ENCODE results near the gene ADGRF5. TPM values are rescaled to one million over a fixed set of nuclear protein-coding genes. Genes with fewer than 3 reads are reported as not detected.

The ADGRF5 gene
- total and polyA plus RNA-seq, 11 donors = 24.5 to 89.6 (median 46.8) TPM

GRCh38 chr6:46821458-46821881 lies 100.3 kb downstream of the ADGRF5 start:
- TF ChIP-seq CTCF (IDR thresholded peaks at IDR 0.05) (no peak), POLR2A (IDR thresholded peaks at IDR 0.05) (no peak)
- no peak for ATAC-seq
- intact Hi-C loops (cut with DNase I) = no loop called here
- H3K9me3 ChIP-seq = no peaks in the 10 kb centered on the region
- no peaks in the 10 kb centered on the region for H3K4me1 ChIP-seq
- WGBS, 4 donors = 83 to 90% (median 85%) methylated on average over 4 of the region's 4 CpGs
- no peaks in the 10 kb centered on the region for H3K27me3 ChIP-seq
- DNase-seq = no peak
- H3K4me3 ChIP-seq = no peak overlapping the region
- no peaks in the 10 kb centered on the region for H3K36me3 ChIP-seq
- H3K27ac ChIP-seq = no peak overlapping the region

GRCh38 chr6:46819561-46819960 lies 102.2 kb downstream of the ADGRF5 start:
- Histone ChIP-seq H3K27me3 (peaks cover 0 to 5% (median 0%) of the 10 kb centered on the region in 9 donors), H3K27ac (no peak overlapping the region), H3K36me3 (no peaks in the 10 kb centered on the region), H3K4me1 (no peaks in the 10 kb centered on the region), H3K9me3 (peaks cover 0 to under 1% (median 0%) of the 10 kb centered on the region in 12 donors), H3K4me3 (no peak overlapping the region)
- DNase-seq = no peak
- TF ChIP-seq POLR2A (IDR thresholded peaks at IDR 0.05) (no peak), CTCF (IDR thresholded peaks at IDR 0.05) (no peak)
- ATAC-seq = no peak
- WGBS, 4 donors = 77 to 86% (median 80%) methylated on average over 7 of the region's 7 CpGs
- intact Hi-C loops (cut with DNase I) = no loop called here

GRCh38 chr6:46816626-46817025 lies 105.1 kb downstream of the ADGRF5 start:
- H3K27me3 ChIP-seq = peaks cover 0 to 5% (median 0%) of the 10 kb centered on the region in 9 donors
- H3K9me3 ChIP-seq = peaks cover 0 to 12% (median 0%) of the 10 kb centered on the region in 12 donors
- TF ChIP-seq CTCF (IDR thresholded peaks at IDR 0.05) (no peak), POLR2A (IDR thresholded peaks at IDR 0.05) (no peak)
- WGBS, 4 donors = 87 to 100% (median 97%) methylated on average over 1 of the region's 1 CpG
- no peaks in the 10 kb centered on the region for H3K4me1 ChIP-seq
- intact Hi-C loops (cut with DNase I) = no loop called here
- no peak overlapping the region for H3K27ac ChIP-seq
- no peak for ATAC-seq
- no peak for DNase-seq
- H3K36me3 ChIP-seq = no peaks in the 10 kb centered on the region
- H3K4me3 ChIP-seq = no peak overlapping the region

GRCh38 chr6:46815130-46815529 lies 106.6 kb downstream of the ADGRF5 start:
- Histone ChIP-seq H3K9me3 (peaks cover 0 to 12% (median 0%) of the 10 kb centered on the region in 12 donors), H3K4me1 (no peaks in the 10 kb centered on the region), H3K27me3 (peaks cover 0 to 5% (median 0%) of the 10 kb centered on the region in 9 donors), H3K36me3 (no peaks in the 10 kb centered on the region), H3K4me3 (no peak overlapping the region), H3K27ac (no peak overlapping the region)
- DNase-seq (no peak), ATAC-seq (no peak)
- intact Hi-C loops (cut with DNase I) = no loop called here
- no peak for TF ChIP-seq CTCF (IDR thresholded peaks at IDR 0.05)
- TF ChIP-seq POLR2A (IDR thresholded peaks at IDR 0.05) = no peak
- WGBS, 4 donors = 33 to 74% (median 68%) methylated on average over 3 to 4 of the region's 4 CpGs

Data from heart left ventricle (tissue), 16 donors.